A172 (cell line): ENCODE data around the gene NAV1. TPM values are rescaled to one million over a fixed set of nuclear protein-coding genes. Genes with fewer than 3 reads are reported as not detected.
"Not testable (repeated sequence)": the region's sequence is repeated elsewhere in the genome, so short reads cannot be mapped to it uniquely, and the experiment has no call there.

ENCODE experiments used
- DNase-seq: peaks from one replicate; pipeline ENCODE4 v3.0.0-alpha.2; 2015; ENCODE audit warnings: low spot score
- total RNA-seq: library from RNA; depleted of rRNA; stranded (reverse); fragments of >200 nt; shearing (Covaris generic); gene quantifications from 2 replicates; pipeline ENCODE4 v1.2.3, GENCODE V29; 2014; rRNA removed

The NAV1 gene, protein sequence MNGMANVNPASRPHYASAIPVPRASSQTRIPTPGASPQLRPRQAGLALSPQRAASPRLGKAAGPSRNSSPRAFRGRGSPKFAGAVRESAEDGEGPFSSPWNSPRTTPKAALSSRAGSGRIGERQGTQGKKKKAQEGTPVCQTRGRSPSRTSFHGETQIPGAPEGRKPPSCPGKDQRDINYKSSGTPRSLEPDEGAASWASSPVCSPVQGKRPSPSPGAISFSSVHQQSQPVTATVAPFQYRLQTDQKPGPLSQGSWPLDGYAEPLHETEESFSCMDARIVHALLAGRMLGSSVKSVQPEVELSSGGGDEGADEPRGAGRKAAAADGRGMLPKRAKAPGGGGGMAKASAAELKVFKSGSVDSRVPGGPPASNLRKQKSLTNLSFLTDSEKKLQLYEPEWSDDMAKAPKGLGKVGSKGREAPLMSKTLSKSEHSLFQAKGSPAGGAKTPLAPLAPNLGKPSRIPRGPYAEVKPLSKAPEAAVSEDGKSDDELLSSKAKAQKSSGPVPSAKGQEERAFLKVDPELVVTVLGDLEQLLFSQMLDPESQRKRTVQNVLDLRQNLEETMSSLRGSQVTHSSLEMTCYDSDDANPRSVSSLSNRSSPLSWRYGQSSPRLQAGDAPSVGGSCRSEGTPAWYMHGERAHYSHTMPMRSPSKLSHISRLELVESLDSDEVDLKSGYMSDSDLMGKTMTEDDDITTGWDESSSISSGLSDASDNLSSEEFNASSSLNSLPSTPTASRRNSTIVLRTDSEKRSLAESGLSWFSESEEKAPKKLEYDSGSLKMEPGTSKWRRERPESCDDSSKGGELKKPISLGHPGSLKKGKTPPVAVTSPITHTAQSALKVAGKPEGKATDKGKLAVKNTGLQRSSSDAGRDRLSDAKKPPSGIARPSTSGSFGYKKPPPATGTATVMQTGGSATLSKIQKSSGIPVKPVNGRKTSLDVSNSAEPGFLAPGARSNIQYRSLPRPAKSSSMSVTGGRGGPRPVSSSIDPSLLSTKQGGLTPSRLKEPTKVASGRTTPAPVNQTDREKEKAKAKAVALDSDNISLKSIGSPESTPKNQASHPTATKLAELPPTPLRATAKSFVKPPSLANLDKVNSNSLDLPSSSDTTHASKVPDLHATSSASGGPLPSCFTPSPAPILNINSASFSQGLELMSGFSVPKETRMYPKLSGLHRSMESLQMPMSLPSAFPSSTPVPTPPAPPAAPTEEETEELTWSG (N-terminal part only)
- total RNA-seq, result 29.7 and 40.3 TPM in 2 replicates

DNA sequence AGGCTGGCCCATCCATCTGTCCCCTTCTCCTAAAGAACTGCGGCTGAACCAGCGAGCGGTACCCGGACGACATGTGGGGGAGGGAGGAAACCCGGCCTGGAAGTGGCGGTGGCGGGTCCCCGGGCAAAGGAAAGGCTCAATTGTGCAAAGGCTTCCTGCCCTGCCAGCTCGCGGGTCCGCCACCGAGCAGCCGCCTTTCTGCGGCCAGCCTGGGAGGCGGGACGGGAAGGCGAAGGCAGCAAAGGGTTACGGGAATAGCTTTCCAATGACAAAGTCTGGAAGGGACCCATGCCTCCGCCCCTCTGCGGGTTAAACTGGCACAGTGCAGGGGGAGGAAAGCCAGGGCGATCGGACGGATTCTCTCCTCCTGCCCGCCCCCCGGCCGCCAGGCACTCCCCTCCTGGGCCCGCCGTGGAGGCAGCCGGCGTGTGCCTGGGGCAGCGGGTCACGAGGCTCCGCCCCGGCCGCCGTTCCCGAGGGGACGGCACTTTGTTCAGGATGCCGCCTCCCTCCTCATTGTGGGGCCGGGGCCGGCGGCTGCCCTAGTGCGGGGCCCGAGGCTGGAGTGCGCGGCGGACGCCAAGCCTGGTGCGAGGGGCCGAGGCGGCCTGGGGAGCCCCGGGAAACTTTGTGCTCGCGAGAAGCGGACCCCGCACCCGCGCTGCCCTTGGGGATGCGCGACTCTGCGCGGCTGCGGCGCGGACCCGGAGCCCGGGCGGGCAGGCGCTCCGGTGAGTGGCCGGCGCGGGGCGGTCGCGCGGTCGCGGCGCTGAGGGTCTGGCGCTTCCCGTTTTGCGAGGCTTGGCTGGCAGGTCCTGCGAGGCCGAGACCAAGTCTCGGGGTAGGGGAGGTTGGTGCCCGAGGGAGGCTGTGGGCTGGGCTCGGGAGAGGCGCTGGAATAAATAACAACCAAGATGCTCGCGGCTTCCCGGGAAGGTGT is at the start of gene NAV1:
TSS of gene NAV1 (plus strand) at position 516 of the 940 bp plus-strand sequence. CDS start 83,758 bp downstream, outside the sequence.
- peak; percentile 95 for DNase-seq

DNA sequence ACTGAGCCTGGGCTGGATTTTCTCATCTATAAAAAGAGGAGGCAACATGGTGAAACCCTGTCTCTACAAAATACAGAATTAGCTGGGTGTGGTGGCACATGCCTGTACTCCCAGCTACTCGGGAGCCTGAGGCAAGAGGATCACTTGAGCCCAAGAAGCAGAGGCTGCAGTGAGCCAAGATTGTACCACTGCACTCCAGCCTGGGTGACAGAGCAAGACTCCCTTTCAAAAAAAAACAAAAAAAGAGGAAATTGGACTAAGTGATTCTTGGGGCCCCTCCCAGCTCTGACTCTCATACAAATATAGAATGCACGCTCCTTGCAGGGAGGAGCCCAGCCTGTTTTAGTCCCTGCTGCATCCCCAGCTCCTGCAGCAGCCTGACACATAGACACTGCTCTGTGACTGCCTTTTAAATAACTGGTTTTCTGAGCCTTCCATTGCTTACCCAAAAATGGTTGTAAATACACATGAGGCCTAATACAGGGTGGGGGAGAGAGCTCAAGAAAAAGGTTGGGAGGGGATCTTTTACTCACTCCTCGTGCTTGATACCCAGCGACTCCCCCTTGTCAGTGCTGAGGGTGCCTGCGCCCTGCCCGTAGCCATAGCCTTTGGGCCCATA is 49.2 kb upstream of the NAV1 start:
- no peak for DNase-seq

DNA sequence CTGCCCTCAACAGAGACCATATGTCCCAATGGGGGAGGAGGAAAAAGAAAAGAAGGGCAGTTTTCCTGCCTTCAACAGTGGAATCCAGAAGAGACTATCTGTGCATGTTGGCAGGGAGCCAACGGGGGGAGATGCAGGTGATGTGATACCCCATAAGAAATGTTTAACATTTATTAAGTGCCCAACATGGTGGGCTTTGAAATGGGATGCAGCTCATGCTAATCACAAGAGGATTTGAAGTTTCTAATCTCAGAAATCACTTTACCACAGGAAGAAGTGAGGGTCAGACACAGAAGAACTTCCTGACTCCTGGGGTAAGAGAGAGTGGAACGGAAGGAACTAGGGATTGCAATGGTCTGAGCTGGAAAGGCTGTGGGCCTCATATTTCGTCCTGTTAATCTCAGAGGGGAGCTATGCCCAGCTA is 48.2 kb upstream of the NAV1 start:
- no peak for DNase-seq

DNA sequence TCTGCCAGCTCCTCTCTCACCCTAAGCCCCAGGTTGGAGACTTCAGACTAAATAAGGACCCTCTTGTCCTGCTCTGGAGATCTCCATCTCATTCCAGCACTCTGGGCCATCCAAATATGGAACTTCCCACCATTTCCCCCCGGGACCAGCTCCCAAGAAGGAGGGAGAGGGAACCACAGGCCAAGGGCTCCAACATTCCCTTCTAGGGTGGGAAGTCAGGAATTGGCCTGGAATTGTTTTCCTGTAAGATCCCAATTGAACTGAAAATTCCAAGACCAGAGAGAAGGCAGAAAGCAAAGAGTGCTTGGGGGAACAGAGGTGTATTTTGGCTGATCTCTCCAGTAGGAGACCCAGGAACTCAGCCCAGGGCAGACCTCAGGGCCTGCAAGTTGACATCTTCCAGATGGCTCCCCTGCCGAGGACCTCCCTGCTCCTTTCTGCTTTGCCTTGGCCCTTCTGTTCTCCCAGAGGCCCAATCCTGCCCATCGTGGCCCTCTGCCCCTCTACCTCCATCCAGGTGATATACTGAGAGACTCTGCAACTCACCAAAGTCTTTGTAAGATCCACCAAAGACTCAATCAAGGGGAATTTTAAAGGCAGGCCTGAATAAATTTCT is 46.9 kb upstream of the NAV1 start:
- no peak for DNase-seq

DNA sequence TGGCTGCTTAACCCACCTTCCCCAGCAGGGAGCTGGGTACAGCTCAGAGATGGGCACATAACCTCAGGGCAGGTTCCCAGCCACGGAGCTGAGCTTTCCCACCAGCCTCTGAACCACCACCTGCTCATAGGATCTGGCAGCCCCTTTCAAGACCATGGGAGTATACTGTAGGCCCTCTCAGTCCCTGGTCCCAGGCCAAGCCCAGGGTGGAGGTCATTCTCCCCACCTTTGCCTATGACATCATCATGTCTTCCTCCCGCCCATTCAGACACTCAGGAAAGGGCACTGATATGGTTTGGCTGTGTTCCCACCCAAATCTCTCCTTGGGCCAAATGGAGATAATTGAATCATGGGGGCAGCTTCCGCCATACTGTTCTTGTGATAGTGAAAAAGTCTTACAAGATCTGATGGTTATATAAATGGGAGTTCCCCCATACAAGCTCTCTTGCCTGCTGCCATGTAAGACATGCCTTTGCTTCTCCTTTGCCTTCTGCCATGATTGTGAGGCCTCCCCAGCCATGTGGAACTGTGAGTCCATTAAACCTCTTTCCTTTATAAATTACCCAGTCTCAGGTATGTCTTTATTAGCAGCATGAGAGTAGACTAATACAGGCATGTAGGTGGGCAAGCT is 45.8 kb upstream of the NAV1 start:
- not testable (repeated sequence) for DNase-seq

DNA sequence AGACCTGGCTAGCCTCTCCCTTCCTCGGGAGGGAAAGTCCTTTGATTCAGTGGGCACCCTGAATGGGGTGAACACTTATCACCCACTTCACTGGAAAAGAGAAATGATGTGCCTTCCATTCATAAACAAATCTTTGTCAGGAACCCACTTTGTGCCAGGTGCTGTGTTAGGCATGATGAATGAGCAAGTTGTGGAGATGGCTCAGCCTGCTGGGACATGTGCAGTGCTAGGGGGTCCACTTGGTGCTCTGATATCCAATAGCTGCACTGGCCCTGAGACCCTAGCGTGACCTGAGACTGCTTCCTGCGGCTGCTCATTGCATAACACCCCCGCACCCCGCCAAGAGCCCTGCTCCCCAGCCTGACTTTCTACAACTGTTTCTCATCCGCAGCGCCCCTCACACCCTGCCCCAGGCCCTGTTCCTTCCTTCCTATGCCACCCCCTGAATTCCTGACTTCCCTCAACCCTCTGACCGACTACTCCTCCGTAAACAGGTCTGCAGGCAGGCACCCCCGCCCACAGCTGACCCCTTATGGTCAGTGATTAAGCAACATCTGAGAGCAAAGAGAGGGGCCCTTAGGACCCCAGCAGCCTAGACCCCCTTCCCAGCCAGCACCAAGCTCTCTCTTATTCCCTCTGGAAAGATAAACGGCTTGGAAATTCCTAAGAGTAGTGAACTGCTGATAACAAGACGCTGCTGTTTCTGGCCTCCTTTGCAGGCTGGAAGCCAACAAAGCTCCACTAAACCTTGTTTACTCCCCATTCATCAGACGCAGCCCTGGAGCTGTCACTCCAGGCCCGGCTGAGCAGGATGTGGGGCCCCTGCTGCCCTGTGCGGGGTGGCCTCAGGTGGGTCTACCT is 44.9 kb upstream of the NAV1 start:
- peak; percentile 78 for DNase-seq

DNA sequence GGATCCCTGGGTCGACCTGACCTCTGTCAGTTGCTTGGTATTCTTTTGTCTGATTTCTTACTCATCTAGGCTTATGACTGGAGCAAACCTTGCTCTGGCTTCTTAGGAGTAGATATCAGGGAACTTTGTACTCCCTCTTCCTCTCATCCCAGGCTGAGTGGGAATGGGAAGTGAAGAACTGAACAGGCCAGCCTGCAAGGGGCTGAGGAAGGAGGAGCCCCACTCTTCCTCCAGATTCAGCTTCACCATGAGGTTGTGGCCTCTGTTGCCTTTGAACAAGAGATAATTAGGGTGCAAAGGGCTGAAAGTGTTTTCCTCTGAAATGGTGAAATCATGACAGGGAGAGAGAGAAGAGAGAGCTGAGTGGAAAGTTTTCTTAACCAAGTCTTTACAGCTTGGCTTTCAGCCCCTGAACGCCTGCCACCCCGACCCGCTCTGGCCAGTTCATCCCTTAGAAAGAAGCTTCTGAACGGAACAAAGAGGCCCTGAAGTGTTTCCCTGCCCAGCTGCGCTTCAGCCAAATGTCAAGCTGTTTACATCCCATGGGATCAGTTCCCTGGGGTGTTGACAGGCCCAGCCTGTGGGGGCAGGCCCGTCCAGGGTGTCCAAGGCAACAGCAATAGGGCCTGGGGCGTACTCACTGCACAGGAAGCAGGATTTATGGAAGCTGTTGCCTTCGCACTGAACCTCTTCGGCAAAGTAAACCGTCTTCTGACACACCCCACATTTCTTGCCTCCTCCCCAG is 43.2 kb upstream of the NAV1 start:
- peak; percentile 75 for DNase-seq

DNA sequence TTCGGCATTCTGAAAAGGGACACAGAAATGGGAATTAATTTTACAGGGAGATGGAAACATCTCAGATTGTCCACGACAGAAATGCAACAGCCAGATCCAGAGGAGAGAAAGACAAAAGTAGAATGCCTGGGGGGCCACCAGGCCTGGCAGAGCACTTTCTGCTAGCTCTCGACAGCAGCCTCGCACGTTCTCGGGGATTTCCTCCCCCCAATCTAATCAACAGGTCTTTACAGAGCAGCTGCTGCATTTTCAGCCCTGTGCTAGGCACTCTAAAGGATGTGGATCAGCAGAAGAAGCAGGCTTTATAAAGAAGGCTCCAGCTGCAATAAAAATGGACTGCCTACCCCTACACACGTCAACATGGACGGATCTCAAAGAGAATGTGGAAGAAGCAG is 42.6 kb upstream of the NAV1 start:
- no peak for DNase-seq

DNA sequence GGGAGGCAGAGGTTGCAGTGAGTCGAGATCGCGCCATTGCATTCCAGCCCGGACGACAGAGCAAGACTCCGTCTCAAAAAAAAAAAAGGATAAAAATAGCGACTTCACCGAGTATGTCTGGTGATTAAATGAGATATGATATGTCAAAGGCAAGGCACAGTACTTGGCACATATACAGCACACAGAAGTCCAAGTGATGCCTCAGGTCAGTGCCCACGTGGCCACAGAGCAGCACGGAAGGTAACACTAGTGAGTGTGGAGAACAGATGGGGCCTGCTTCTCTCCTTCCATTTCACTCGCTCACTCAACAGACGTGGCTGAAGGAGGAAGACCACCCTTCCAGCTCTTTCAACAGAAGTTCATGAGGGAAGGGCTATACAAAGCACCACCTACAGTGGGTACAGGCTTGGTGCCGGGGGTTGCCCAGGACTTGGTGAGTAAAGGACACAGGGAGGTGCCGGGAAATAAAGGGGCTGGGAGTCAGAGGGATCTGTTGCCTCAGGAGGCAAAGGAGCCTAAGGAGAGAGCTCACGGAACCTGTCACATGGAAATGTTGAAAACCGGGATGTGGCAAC is 40.9 kb upstream of the NAV1 start:
- no peak for DNase-seq

DNA sequence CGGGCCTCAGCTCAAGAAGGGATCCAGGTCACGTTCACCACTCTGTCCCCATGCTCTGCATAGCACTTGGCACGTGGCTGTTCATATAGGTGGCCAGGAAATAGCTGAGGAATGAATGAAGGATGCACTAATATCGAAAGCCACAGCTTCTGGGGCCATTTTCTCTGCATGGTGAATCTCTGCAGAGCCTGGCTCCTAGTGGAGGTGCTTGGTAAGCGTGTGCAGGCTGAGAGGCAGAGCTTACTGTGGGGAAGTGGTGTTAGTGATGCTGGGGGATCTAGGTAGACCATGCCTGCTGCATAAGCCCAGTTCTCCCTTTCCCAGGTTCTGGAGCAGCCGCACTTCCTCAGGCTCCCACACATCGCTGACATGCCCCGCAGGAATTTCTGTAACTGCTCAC is 40.3 kb upstream of the NAV1 start:
- no peak for DNase-seq

DNA sequence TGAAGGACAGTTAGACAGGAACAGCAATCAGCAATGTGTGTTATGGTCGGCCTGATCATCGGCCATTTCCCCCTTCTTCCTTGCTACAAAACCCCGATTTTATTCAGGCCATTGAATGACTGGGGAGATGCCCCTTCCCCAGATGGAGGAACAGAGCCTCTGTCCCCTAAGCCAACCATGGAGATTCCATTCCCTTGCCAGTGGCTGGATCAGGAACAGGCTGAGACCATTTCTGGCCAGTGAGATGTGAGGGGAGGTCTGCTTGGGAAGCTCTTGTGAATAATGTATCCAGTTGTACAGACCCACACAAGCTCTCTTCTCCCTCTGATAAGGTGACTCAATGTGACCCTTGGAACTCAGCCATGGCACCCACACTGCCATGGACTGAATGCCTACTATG is 39.7 kb upstream of the NAV1 start:
- no peak for DNase-seq

DNA sequence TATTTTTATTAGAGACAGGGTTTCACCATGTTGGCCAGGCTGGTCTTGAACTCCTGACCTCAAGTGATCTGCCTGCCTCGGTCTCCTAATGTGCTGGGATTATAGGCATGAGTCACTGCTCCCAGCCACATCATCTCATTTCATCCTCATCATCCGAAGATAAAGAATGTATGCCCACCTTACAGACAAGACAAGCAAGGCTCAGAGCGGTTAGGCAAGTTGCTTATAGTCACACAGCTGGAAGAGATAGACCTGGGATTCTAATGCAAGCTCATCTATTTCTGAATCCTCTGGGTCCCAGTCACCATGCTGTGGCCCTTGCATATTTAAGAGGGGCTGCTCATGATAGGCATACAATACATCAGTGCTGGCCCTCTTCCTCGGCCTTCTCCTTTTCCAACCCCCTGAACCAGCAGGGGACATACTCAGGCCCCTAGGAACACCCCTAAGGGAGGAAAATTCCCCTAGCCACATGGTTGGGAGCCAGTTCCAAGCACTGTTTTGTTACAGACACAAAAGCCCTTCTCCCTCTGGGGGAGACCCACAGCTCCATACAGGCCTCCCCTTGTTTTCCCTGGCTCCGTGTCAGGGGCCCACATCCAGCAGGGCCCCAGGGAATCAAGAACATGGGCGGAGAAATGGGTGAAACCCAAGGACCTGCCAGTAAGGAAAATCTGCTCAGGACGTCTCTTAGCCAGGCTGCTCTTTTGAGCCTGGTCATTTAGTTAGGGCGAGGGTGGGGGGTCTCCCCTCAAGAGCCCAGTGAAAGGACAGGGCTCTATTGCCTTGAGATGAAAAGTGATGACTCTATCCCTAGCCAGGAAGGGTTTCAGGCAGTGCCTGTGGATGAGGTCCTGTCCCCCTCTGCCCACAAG is 38.9 kb upstream of the NAV1 start:
- no peak for DNase-seq

DNA sequence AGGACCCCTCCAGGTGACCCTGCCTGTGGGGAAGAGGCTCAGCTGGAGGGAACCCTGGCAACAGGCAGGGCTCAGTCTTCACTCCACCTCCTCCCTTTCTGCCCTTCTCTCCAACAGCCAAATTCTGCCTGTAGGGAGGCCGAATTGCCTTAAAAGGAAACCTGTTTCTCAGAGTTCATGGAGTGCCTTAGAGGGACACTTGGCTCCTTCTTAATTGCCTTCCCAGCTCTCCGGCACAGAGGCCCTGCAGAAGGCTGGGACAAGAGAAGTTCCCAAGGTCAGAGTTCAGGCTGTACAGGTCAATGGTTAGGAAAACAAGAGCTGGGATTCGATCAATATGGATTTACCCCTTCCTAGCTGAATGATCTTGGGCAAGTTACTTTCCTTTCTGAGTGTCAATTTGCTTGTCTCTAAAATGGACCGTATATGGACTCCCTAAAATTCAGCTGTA is 38.2 kb upstream of the NAV1 start:
- no peak for DNase-seq

DNA sequence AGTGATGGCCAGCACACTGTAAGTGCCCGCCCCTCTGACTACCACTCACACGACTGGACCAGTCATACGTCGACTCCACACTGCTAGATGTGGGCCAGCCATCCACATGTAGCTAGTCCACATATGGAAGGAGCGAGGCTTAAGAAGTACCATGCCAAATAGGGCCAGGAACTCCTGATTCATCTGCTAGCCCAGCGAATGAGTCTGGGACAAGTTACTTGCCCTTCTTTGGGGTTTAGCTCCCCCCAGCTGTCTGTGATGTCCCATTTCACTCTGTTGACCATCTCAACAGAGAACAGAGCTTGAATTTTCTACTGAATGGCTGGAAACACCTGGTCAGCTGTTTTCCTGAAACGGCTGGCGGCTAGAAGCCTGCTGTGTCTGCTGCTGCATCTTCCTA is 37.8 kb upstream of the NAV1 start:
- DNase-seq, result no peak

DNA sequence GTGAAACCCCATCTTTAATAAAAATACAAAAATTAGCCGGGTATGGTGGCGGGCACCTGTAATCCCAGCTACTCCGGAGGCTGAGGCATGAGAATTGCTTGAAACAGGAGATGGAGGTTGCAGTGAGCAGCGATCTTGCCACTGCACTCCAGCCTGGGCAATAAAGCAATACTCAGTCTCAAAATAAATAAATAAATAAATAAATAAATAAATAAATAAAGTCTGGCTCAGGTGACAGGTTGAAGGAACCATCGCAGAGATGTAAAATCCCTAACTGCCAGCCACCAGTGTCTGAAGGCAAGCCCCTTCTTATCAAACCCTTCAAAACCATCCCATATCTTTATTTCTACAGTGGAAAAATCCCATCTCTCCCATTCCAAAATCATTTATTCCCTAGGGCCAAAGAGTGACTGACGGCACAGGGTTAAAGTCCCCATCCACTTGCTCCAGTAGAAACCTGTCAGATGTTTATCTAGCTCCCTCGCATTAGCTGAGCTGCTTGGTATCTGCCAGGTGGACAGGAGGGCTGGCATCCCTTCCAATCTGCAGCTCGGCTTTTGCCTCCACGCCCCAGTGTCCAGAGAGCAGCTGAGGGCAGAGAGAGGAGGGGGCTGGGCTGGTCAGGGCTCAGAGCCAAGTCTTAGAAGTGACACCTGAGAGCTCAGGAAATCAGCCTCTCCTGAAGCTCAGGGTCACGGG is 37.0 kb upstream of the NAV1 start:
- no peak for DNase-seq

DNA sequence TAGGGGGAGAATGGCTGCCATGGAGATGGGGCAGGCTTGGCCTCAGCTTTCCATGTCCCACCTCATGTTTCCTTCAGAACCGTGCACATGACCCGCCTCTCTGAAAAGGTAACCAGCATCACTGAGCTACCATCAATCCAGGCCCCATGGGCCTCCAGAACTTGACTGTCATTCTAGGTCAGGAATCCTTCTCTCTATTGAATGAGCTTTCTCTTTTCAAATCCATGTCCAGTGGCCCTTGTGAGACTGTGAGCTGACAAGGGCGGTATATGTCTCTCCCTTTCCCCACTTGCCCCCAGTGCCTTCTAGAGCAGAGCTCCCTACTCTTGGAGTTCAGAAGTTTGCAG is 36.4 kb upstream of the NAV1 start:
- DNase-seq, result no peak
